HG02678 (cell line): ENCODE measurements around the gene SIRT2.
A peak's percentile ranks its signal among the peaks of the same experiment; 100 is the strongest.
"Not testable (repeated sequence)": the region's sequence is repeated elsewhere in the genome, so short reads cannot be mapped to it uniquely, and the experiment has no call there.

ENCODE experiments used
- ATAC-seq: cut with Tn5 transposase; IDR thresholded peaks from one replicate; pipeline ENCODE4 v1.9.1; 2021; ENCODE audit warnings: mild to moderate bottlenecking, moderate library complexity; ENCODE audit not compliant: unreplicated experiment

Gene SIRT2

GRCh38 chr19:38898788-38899446 is 501 bp downstream of the SIRT2 start:
- ATAC-seq, result no peak

DNA sequence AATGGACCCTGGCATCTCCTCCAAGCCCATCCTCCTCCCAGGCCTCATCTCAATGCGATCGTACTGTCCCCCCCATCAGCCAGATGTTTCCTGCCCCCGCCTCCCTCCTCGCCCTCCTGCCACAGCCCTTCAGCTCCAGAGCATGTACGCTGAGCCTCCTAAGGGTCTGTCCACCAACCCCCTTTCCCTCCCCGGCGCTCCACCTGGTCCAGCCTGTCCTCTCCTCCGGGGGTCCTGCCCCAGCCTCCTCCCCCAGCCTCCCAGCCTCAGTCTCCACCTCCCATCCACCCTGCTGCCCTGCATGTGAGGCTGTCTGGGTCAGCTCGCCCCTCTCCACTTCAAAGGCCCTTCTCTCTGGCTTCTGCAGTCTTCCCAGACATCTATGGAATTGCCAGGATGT is 4.5 kb downstream of the SIRT2 start:
- no peak for ATAC-seq

DNA sequence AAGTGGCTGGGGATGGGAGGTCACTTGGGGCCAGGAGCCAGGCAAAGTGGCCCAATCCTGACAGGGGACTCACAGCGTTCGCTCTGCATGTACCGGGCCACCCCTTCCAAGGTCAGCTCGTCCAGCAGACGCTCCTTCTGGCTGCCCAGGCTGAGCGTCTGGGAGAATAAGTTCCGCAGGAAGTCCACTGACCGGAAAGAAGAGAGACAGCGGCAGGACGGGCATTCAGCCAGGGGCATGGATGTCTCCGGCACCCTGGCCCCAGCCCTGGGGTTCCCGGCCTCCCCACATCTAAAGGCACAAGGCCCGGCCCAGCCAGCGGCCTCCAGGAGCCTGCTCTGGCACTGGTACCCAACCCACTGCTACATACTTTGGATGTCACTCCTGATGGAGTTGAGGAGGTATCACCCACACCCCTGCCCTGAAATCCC is 6.1 kb downstream of the SIRT2 start:
- ATAC-seq, result no peak

GRCh38 chr19:38892841-38893240 is 6.6 kb downstream of the SIRT2 start:
- ATAC-seq, result no peak

DNA sequence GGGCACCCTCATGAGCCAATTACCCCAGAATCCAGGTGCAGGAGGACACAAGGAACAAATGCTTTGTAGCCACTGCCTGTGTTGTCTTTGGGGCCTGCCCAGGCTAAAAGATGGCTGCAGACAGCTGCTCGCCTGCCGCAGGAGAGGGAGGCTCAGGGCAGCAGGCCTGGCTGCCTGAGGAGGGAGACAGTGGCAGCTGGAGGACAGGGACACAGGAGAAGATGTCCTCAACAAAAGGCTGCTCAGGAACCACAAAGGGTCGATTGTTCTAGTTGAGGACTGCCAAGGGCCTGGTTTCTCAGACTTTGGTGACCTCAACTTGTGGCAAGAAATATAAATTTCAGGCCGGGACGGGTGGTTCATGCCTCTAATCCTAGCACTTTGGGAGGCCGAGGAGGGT is 7.6 kb downstream of the SIRT2 start:
- no peak for ATAC-seq

DNA sequence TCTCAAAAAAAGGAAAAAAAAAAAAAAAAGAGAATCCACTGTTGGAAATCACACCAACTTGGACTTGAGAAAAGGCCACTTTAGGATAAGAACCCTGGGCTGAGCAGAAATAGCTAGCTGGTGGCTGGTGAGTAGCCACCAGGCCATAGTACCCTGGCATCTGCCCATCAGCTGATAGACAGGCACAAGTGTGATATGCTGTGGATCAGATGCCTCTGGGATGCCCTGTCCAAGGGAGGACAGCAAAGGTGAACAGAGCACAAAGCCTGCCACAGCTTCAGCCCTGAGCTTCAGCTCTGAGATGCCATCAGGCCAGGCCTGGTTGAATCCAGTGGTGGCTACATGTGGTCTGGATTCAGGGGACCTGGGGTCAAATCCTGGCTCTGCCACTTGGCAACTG is 8.7 kb downstream of the SIRT2 start:
- ATAC-seq, result no peak

DNA sequence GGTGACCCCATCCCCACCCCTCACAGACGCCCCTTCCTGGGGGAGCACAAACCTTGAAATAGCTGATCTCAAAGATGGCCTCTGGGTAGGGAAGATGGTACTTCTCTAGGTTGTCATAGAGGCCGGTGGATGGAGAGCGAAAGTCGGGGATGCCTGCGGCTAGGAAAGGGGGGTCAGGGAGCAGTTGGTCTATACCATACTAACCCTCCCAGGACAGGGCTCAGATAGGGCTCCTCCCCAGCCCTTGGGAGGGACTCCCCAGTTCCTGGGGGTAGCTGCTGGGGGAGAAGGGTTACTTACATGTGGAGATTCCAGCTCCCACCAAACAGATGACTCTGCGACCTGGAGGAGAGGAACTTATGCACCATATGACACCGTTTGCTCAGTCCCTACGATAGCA is 9.6 kb downstream of the SIRT2 start:
- ATAC-seq, result no peak

DNA sequence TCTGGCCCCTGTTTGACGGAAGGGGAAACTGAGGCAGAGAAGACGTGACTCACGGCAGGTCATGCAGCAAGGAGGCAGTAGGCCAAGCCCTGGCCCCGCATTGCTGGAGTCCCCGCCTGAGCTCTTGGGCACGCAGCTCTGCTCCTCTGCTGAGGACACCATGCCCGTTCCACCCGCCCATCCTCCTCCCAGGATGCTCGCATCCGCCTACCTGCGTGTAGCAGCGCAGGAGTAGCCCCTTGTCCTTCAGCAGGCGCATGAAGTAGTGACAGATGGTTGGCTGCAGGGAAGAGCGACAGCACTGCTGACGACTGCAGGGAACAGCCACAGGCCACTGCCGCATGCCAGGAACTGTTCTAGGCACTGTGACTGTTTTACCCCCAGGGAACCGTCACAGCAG is 10.5 kb downstream of the SIRT2 start:
- no peak for ATAC-seq

DNA sequence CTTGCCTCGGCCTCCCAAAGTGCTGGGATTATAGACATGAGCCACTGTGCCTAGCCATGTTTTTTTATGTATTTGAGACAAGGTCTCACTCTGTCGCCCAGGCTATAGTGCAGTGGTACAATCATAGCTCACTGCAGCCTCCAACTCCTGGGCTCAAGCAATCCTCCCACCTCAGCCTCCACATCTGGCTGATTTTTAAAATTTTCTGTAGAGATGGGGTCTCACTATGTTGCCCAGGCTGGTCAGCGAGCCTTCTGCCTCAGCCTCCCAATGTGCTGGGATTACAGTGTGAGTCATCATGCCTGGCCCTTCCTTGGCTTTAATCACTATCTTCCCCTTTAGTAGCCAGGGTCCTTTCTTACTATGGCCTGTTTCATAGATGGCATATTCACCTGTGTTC is 14.7 kb downstream of the SIRT2 start:
- not testable (repeated sequence) for ATAC-seq

GRCh38 chr19:38883286-38883685 is 16.1 kb downstream of the SIRT2 start:
- no peak for ATAC-seq

DNA sequence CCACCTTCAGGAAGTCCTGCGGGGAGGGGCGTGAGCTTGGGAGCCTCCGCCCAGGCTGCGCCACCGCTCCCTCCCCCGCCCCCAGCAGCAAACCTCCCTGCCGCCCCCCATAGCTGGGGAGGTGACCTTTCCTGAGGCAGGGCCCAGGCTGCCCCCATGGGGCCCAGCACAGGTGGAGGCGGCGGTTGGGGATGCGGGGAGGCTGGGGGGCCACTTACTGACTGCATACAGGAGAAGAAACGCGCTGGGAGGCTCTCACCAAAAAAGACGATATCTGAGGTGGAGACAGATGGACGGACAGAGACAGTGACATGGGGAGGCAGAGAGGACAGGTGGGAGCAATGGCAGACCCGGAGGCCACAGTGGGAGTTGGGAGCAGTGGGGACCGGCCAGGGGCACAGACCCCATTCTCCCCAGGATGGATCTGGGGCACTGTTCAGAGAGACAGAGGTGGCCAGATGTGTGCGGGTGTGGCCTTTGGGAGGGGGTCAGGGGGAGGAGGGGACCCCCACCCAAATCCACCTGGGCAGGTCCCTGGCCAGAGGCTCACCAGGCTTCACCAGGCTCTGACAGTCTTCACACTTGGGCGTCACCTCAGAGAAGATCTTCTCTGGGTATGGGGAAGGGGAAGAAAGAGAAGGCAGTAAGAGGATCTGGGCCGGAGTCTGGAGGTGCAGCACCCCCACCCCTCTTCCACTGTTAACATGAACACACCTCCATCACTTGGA is 18.4 kb downstream of the SIRT2 start:
- no peak for ATAC-seq

GRCh38 chr19:38880076-38880881 is 19.1 kb downstream of the SIRT2 start:
- no peak for ATAC-seq

- ATAC-seq, result no peak
These were observed 20.0 kb downstream of the SIRT2 start for GRCh38 chr19:38879400-38879751.

- no peak for ATAC-seq
These were observed 20.6 kb downstream of the SIRT2 start for GRCh38 chr19:38878575-38879399.

DNA sequence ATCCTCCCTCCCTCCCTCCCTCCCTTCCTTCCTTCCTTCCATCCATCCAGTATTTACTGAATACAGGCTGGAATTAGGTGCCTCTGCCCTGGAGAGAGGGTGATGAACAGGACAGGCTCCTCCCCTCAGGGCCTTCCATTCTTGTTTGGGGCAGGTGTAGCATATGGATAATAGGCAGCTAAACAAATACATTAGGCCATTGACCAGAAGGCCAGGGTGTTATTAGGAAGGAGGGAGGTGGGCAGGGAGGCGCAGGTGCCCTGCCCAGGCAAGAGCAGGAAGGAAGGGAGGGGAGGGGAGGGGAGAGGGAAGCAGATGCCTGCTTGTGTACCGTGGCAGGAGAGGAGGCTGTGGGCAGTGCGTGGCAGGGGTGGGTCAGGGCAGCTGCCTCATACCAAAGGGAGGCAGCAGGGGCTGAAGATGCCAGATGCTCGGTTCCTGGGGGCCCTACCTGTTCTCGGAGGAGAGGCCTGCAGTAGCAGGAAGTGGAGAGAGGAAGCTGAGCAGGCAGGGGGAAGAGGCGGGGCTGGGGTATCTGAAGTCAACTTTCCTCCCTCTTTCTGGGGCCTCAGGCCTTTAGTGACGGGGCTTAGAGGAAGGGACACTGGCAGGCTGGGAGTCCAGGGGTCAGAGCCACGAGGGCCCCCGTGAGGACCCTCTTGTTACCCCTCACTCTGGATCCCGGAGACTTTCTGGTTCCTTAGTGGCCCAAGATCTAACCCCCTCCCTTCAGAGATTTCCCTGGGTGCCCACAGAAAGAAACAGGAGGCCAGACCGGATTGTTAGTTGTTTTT is 21.4 kb downstream of the SIRT2 start, which contains the start of gene RINL:
Gene RINL, minus strand, starts transcription at position 495 of the 794 bp plus-strand sequence. CDS start 1,533 bp downstream, outside the sequence.
- ATAC-seq, result peak; percentile 68

GRCh38 chr19:38875656-38876395 is 23.6 kb downstream of the SIRT2 start:
- ATAC-seq, result no peak

DNA sequence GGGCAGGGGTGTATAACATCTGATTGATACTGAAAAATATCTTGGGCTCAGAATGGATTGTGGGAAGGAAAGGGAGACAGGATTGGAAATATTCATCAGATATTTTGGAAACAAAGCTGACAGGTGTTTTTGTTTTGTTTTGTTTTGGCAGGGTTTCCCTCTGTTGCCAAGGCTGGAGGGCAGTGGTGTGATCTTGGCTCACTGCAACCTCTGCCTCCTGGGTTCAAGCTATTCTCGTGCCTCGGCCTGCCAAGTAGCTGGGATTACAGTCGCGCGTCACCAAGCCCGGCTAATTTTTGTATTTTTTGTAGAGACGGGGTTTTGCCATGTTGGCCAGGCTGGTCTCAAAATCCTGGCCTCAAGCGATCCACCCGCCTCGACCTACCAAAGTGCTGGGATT is 26.0 kb downstream of the SIRT2 start:
- not testable (repeated sequence) for ATAC-seq

DNA sequence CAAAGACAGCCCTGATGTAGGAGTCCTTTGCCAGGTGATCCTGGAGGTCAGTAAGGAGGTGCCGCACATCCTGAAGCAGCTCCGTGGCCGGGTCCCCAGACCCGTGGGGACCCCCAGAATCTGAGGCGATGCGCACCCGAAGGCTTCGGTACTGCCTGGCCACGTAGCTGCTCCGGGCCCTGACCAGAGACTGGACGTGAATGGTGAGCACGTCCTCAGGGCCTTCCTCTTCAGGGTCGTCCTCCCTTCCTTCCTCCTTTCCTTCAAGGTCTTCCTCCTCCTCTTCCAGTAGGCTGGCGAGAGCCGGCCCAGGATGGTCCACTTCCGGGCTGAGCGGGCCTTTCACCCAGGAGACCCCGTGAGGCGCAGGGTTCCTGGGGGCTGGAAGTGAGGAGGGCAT is 28.8 kb downstream of the SIRT2 start:
- no peak for ATAC-seq

- peak; percentile 79 for ATAC-seq
These were observed 29.4 kb downstream of the SIRT2 start for GRCh38 chr19:38869836-38870607.
